H1 (cell line): ENCODE results near the gene DCTN5. TPM values are rescaled to one million over a fixed set of nuclear protein-coding genes. Genes with fewer than 3 reads are reported as not detected.

ENCODE experiments used
- CTCF ChIA-PET: fragments of 300-600 bp; sonication (Branson Sonifier 250); formaldehyde crosslinking; loops from one replicate; lab custom pipeline; 2021; ENCODE audit not compliant: partially characterized antibody; lab: Charles Lee
- POLR2A ChIA-PET: fragments of 300-600 bp; sonication (Branson Sonifier 250); formaldehyde crosslinking; loops from one replicate; lab custom pipeline; 2021; ENCODE audit warnings: inconsistent platforms; ENCODE audit not compliant: partially characterized antibody; lab: Charles Lee
- DNase-seq, 2 experiments: peaks; one replicate each; pipeline versions ENCODE4 v3.0.0 to v3.0.0-alpha.2; 2010 to 2022; ENCODE audit warnings: low spot score in 2 of 2, low read depth in 1 of 2, mixed read lengths in 1 of 2
- FAIRE-seq: peaks from 2 replicates; lab custom pipeline; 2011; peaks lifted over from hg19 to GRCh38; lab: Jason Lieb, UNC
- H2AFZ ChIP-seq: 2 replicates; pipeline ENCODE4 v1.8.1; 2012; ENCODE audit warnings: low read length, inconsistent platforms
- H2AK5ac ChIP-seq: 2 replicates; pipeline ENCODE4 v1.6.1; 2013; ENCODE audit warnings: low read depth, low read length
- H2BK120ac ChIP-seq: replicated peaks from 2 replicates; pipeline ENCODE3; 2013; ENCODE audit warnings: low read depth, low read length, inconsistent platforms
- H2BK12ac ChIP-seq: 2 replicates; pipeline ENCODE4 v1.6.1; 2013; ENCODE audit warnings: low read depth, low read length
- H2BK15ac ChIP-seq: 2 replicates; pipeline ENCODE4 v1.6.1; 2013; ENCODE audit warnings: low read length
- H2BK20ac ChIP-seq: 2 replicates; pipeline ENCODE4 v1.6.1; 2013; ENCODE audit warnings: low read length
- H2BK5ac ChIP-seq: 2 replicates; pipeline ENCODE4 v1.6.1; 2013; ENCODE audit warnings: low read depth, low read length
- H3K14ac ChIP-seq: 2 replicates; pipeline ENCODE4 v1.6.1; 2013; ENCODE audit warnings: inconsistent platforms; ENCODE audit not compliant: insufficient read length
- H3K18ac ChIP-seq: 2 replicates; pipeline ENCODE4 v1.6.1; 2013; ENCODE audit warnings: low read length; ENCODE audit errors: extremely low read depth
- H3K23ac ChIP-seq: 2 replicates; pipeline ENCODE4 v1.6.1; 2013; ENCODE audit warnings: inconsistent platforms; ENCODE audit not compliant: insufficient read length
- H3K23me2 ChIP-seq: 2 replicates; pipeline ENCODE4 v1.6.1; 2013; ENCODE audit warnings: low read depth, low read length
- H3K27ac ChIP-seq: 2 replicates; pipeline ENCODE4 v1.6.1; 2011; ENCODE audit warnings: low read depth, low read length, inconsistent platforms
- H3K27me3 ChIP-seq, 4 experiments: replicated peaks in 1 of 4; 1 replicate in 1 of 4; 2 replicates in 3 of 4; pipeline versions ENCODE4 v1.6.1 to v1.8.1; 2011 to 2013; ENCODE audit warnings: low read length in 3 of 4, mild to moderate bottlenecking in 3 of 4, inconsistent platforms in 2 of 4, mixed read lengths in 2 of 4, moderate library complexity in 1 of 4; ENCODE audit not compliant: control insufficient read depth in 3 of 4, insufficient read depth in 3 of 4; ENCODE audit errors: extremely low read depth in 1 of 4
- H3K36me3 ChIP-seq, 4 experiments: 2 replicates each; pipeline versions ENCODE4 v1.6.1 to v1.8.1; 2011 to 2013; ENCODE audit warnings: mild to moderate bottlenecking in 4 of 4, low read length in 3 of 4, moderate library complexity in 2 of 4, control low read depth in 1 of 4, inconsistent platforms in 1 of 4; ENCODE audit not compliant: insufficient read depth in 4 of 4, control insufficient read depth in 2 of 4
- H3K4ac ChIP-seq: replicated peaks from 2 replicates; pipeline ENCODE3; 2013; ENCODE audit warnings: low read length, low read depth, mixed read lengths, inconsistent platforms; ENCODE audit not compliant: insufficient read length
- H3K4me1 ChIP-seq, 4 experiments: replicated peaks in 1 of 4; 1 replicate in 1 of 4; 2 replicates in 3 of 4; pipeline versions ENCODE4 v1.6.1 to v1.8.1; 2011 to 2013; ENCODE audit warnings: low read length in 3 of 4, inconsistent platforms in 2 of 4, mixed read lengths in 1 of 4; ENCODE audit not compliant: insufficient read depth in 4 of 4, control insufficient read depth in 3 of 4
- H3K4me2 ChIP-seq, 2 experiments: 2 replicates each; pipeline versions ENCODE4 v1.6.1 to v1.8.1; 2011 to 2013; ENCODE audit warnings: low read depth in 2 of 2, low read length in 2 of 2, control low read depth in 1 of 2, inconsistent platforms in 1 of 2, mild to moderate bottlenecking in 1 of 2; ENCODE audit not compliant: insufficient read depth in 1 of 2
- H3K4me3 ChIP-seq, 4 experiments: fragments of 200-600, 300-600 bp in 1 of 4; sonication (generic), shearing (Covaris generic), sonication (Bioruptor Twin) in 1 of 4; 2 replicates each; pipeline versions ENCODE4 v1.5.1 to v1.8.1; 2011 to 2016; ENCODE audit warnings: low read length in 4 of 4, low read depth in 3 of 4, control low read depth in 2 of 4, inconsistent platforms in 2 of 4, mild to moderate bottlenecking in 2 of 4, mixed read lengths in 1 of 4, moderate library complexity in 1 of 4; ENCODE audit not compliant: insufficient read depth in 2 of 4; ENCODE audit errors: extremely low read depth in 1 of 4
- H3K56ac ChIP-seq: replicated peaks from 2 replicates; pipeline ENCODE3; 2013; ENCODE audit warnings: low read depth, mild to moderate bottlenecking, mixed read lengths, low read length, inconsistent platforms; ENCODE audit not compliant: insufficient read length
- H3K79me1 ChIP-seq: 2 replicates; pipeline ENCODE4 v1.6.1; 2013; ENCODE audit warnings: low read depth, low read length, control low read depth
- H3K79me2 ChIP-seq, 2 experiments: 2 replicates each; pipeline versions ENCODE4 v1.6.1 to v1.8.1; 2012 to 2013; ENCODE audit warnings: low read length in 2 of 2, mild to moderate bottlenecking in 2 of 2, inconsistent platforms in 1 of 2; ENCODE audit not compliant: insufficient read depth in 2 of 2, control insufficient read depth in 1 of 2
- H3K9ac ChIP-seq, 4 experiments: replicated peaks in 1 of 4; 1 replicate in 1 of 4; 2 replicates in 3 of 4; pipeline versions ENCODE4 v1.6.1 to v1.8.1; 2011 to 2013; ENCODE audit warnings: low read depth in 3 of 4, low read length in 3 of 4, control low read depth in 2 of 4, mild to moderate bottlenecking in 2 of 4, moderate library complexity in 2 of 4, inconsistent platforms in 1 of 4; ENCODE audit errors: extremely low read depth in 1 of 4
- H3K9me3 ChIP-seq, 2 experiments: 2 replicates each; pipeline versions ENCODE4 v1.6.1 to v1.8.1; 2012 to 2013; ENCODE audit warnings: mild to moderate bottlenecking in 2 of 2, moderate library complexity in 2 of 2, control low read depth in 1 of 2, inconsistent platforms in 1 of 2, low read depth in 1 of 2, low read length in 1 of 2, mixed read lengths in 1 of 2; ENCODE audit not compliant: insufficient read depth in 2 of 2
- H4K20me1 ChIP-seq, 2 experiments: replicated peaks in 1 of 2; 2 replicates each; pipeline versions ENCODE3 to v1.8.1; 2011 to 2013; ENCODE audit warnings: inconsistent platforms in 2 of 2, low read length in 2 of 2, mild to moderate bottlenecking in 1 of 2; ENCODE audit not compliant: insufficient read depth in 2 of 2, control insufficient read depth in 1 of 2
- H4K5ac ChIP-seq: 2 replicates; pipeline ENCODE4 v1.6.1; 2013; ENCODE audit warnings: low read length, low read depth, mixed read lengths, inconsistent platforms; ENCODE audit not compliant: insufficient read length
- H4K8ac ChIP-seq: 2 replicates; pipeline ENCODE4 v1.8.0; 2013; ENCODE audit warnings: mild to moderate bottlenecking, moderate library complexity, low read length, inconsistent platforms; ENCODE audit not compliant: insufficient read depth; ENCODE audit errors: extremely low read depth
- H4K91ac ChIP-seq: replicated peaks from 2 replicates; pipeline ENCODE3; 2013; ENCODE audit warnings: low read length, mixed read lengths, inconsistent platforms; ENCODE audit not compliant: insufficient read length
- ASH2L ChIP-seq: fragments of 200-600, 300-600 bp; sonication (generic); IDR thresholded peaks from one replicate; pipeline ENCODE4 v1.7.1; 2017; ENCODE audit warnings: low read length
- BACH1 ChIP-seq: IDR thresholded peaks from 2 replicates; pipeline ENCODE4 v1.6.1; 2012; ENCODE audit warnings: low read length, improper control_type of control experiment
- CHD2 ChIP-seq: IDR thresholded peaks from 2 replicates; pipeline ENCODE4 v1.6.1; 2012; ENCODE audit warnings: low read length, improper control_type of control experiment
- EZH2 ChIP-seq: fragments of 200-600 bp; sonication (generic); IDR thresholded peaks from 2 replicates; pipeline ENCODE4 v1.7.1; 2012; ENCODE audit warnings: low read depth, mild to moderate bottlenecking, moderate library complexity, low read length, inconsistent platforms; ENCODE audit not compliant: severe bottlenecking
- HDAC6 ChIP-seq: IDR thresholded peaks from one replicate; pipeline ENCODE4 v1.7.1; 2012; ENCODE audit warnings: low read depth, mild to moderate bottlenecking, inconsistent platforms, low read length, moderate library complexity
- PHF8 ChIP-seq: fragments of 200-600 bp; sonication (generic); conservative IDR thresholded peaks from 2 replicates; pipeline ENCODE4 v1.7.1; 2012; ENCODE audit warnings: low read depth, mild to moderate bottlenecking, inconsistent platforms, low read length, moderate library complexity
- RBBP5 ChIP-seq: IDR thresholded peaks from 2 replicates; pipeline ENCODE4 v1.7.1; 2012; ENCODE audit warnings: low read depth, mild to moderate bottlenecking, inconsistent platforms, low read length, moderate library complexity, borderline replicate concordance
- SIN3A ChIP-seq, 2 experiments: IDR thresholded peaks in 1 of 2; conservative IDR thresholded peaks in 1 of 2; 2 replicates each; pipeline ENCODE4 v1.6.1; 2011 to 2012; ENCODE audit warnings: low read length in 2 of 2, improper control_type of control experiment in 1 of 2, low read depth in 1 of 2, mild to moderate bottlenecking in 1 of 2
- SRF ChIP-seq: IDR thresholded peaks from 2 replicates; pipeline ENCODE4 v1.6.1; 2011; ENCODE audit warnings: mild to moderate bottlenecking, low read depth, low read length, moderate library complexity
- SUZ12 ChIP-seq: fragments of 200-600 bp; sonication (generic); IDR thresholded peaks from 2 replicates; pipeline ENCODE4 v1.6.1; 2012; ENCODE audit warnings: mild to moderate bottlenecking, inconsistent platforms, low read length, moderate library complexity, mixed read lengths
- WGBS, 2 experiments: shearing (Covaris generic) in 1 of 2; methylation state at CpG; one replicate each; pipeline versions ENCODE4 v1.1.6 to v1.1.7; 2013 to 2015; ENCODE audit warnings: low lambda C conversion rate in 2 of 2, mixed read lengths in 2 of 2, inconsistent platforms in 1 of 2, low coverage in 1 of 2, missing lambda C conversion rate in 1 of 2; ENCODE audit not compliant: insufficient replicate concordance in 2 of 2, insufficient coverage in 1 of 2, insufficient read length in 1 of 2; ENCODE audit errors: extremely low coverage in 1 of 2, missing lambda C conversion rate in 1 of 2; 5-methylcytosine and 5-hydroxymethylcytosine counted together
- polyA plus RNA-seq, 7 experiments: library from polyadenylated mRNA; depleted of rRNA in 3 of 7; stranded (reverse) in 5 of 7; unstranded in 2 of 7; fragments of >200 nt in 5 of 7; fragments of 200-250 nt in 2 of 7; gene quantifications; 1 replicate in 5 of 7; 2 replicates in 1 of 7; 4 replicates in 1 of 7; pipeline versions ENCODE4 v1.2.1 to v1.2.3, GENCODE V29; 2011 to 2013; ENCODE audit warnings: missing spikeins in 2 of 7, mixed read lengths in 2 of 7
- total RNA-seq: library from RNA; stranded (reverse); fragmentation: NEBNext Ultra II Directional; extraction: Animal tissue kit (Norgen Biotek cat#: 25700); gene quantifications from 2 replicates; pipeline ENCODE4 v1.2.1, GENCODE V29; 2021

The DCTN5 gene
- total and polyA plus RNA-seq, 2 of the 8 experiments (the other 6 are each of a cell fraction or from before 2014, with no cell fraction given), result 36.0 to 74.0 TPM

DNA sequence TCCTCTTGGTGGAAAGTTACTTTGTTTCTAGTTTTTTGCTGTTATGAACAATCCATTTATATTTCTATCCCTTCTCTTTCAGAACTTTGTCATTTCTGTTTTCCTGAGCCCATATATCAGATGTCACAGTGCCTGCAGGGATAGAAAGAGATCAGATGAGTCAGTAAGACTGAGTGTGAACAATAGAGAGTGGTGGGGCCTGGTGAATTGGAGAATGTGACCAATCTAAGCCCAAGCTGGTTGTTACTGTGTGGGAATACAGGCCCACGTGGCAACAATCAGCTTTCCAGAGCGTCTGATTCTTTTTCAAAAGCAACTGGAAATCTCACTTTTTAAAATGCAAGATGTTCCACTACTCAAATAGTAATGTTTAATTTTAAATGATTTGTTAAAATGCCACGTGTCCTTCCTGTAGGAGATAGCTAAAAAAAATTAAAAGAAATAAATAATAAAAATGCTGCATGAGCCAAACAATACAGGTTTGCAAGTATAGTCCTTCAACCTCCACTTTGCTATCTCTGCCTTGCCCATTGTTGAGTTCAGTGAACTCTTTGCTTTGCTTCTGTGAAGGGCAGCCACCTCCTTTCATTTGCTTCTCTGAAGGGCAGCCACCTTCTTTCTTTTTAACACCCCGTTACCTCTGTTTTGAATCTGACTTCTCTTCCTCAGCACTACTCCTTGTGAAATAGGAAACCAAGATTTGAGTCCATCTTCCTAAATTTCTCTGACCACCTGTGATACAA lies 9.6 kb downstream of the DCTN5 start:
- ChIA-PET POLR2A (interaction anchor here (0.8 to 2.1 kb wide), 4 partner anchors 10 to 93 kb away, joined by 3 to 6 read pairs (median 3); partner anchors contain the start of genes DCTN5, PALB2 and UBFD1), CTCF (interaction anchor here (1.4 kb wide), 1 partner anchor 54 kb away, joined by 4 read pairs; the partner anchor contains the start of gene NDUFAB1)
- Histone ChIP-seq H3K18ac (no peak overlapping the region), H2BK5ac (no peak overlapping the region), H4K91ac (no peak overlapping the region), H3K27me3 (no peaks in the 10 kb centered on the region), H3K4me2 (no peak overlapping the region), H3K9me3 (no peaks in the 10 kb centered on the region), H3K4me3 (no peak overlapping the region), H2BK120ac (no peak overlapping the region), H2AFZ (no peak overlapping the region), H3K23ac (no peak overlapping the region), H3K14ac (no peak overlapping the region), H2AK5ac (no peak overlapping the region), H3K23me2 (no peaks in the 10 kb centered on the region), H3K56ac (no peak overlapping the region), H3K79me1 (no peaks in the 10 kb centered on the region), H3K9ac (no peak overlapping the region), H3K4ac (no peak overlapping the region), H4K8ac (no peak overlapping the region), H2BK15ac (no peak overlapping the region), H3K4me1 (no peaks in the 10 kb centered on the region), H2BK20ac (no peak overlapping the region), H4K20me1 (peaks cover 0 to 5% of the 10 kb centered on the region in 2 experiments), H4K5ac (no peak overlapping the region), H3K27ac (no peak overlapping the region), H3K79me2 (peaks cover 0 to 41% of the 10 kb centered on the region in 2 experiments; a peak in 2 of 4 replicates), H2BK12ac (no peak overlapping the region), H3K36me3 (peaks cover 0 to 9% (median 2%) of the 10 kb centered on the region in 4 experiments; a peak in 4 of 8 replicates)
- DNase-seq, result no peak
- WGBS, 2 experiments, result 89% methylated on average over 4 of the region's 4 CpGs; no CpG with 5 or more reads in 1 of the 2 experiments
- FAIRE-seq, result no peak
- no peak for TF ChIP-seq PHF8
- no peak for TF ChIP-seq ASH2L
- TF ChIP-seq EZH2, result no peak
- TF ChIP-seq CHD2, result no peak
- no peak for TF ChIP-seq RBBP5
- TF ChIP-seq SUZ12, result no peak
- TF ChIP-seq SRF, result no peak
- TF ChIP-seq SIN3A (conservative IDR thresholded peaks at IDR 0.05 in 1 of 2, IDR thresholded peaks at IDR 0.05 in 1 of 2; ENCODE audit: low read depth in 1 of 2, low read length in 2 of 2), result no peak
- no peak for TF ChIP-seq BACH1
- TF ChIP-seq HDAC6, result no peak
